ENCODE data around the gene FUOM.

DNA sequence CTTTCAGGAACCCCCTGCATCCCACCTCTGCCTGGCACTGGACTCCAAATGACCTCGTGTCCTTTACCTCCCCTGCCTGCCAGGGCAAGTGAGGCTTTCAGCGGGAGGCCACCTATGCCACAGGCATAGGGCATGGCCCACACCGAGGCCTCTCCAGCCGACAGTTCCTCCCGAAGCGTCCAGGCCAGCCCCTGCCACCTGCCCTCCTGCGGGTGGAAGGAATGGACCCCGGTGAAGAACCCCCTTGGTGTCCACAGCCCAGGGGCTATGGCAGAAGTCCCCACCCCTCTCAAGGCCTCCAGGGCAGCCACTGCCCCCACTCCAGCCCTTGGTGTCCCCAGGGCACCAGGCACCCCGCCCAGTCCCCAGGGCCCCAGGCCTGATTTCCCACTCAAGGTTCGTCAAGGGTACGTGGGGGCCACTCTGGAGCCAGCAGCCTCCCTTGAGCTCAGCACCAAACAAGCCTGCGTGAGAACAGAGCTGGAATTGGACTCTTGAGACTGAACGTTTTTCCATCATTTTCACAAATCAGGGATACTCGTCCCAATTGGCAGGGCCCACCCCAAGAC lies 3.1 kb downstream of the FUOM start:
- no peak for TF ChIP-seq POLR2A (IDR thresholded peaks at IDR 0.05)
- TF ChIP-seq, protein P1, sequence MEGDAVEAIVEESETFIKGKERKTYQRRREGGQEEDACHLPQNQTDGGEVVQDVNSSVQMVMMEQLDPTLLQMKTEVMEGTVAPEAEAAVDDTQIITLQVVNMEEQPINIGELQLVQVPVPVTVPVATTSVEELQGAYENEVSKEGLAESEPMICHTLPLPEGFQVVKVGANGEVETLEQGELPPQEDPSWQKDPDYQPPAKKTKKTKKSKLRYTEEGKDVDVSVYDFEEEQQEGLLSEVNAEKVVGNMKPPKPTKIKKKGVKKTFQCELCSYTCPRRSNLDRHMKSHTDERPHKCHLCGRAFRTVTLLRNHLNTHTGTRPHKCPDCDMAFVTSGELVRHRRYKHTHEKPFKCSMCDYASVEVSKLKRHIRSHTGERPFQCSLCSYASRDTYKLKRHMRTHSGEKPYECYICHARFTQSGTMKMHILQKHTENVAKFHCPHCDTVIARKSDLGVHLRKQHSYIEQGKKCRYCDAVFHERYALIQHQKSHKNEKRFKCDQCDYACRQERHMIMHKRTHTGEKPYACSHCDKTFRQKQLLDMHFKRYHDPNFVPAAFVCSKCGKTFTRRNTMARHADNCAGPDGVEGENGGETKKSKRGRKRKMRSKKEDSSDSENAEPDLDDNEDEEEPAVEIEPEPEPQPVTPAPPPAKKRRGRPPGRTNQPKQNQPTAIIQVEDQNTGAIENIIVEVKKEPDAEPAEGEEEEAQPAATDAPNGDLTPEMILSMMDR (IDR thresholded peaks at IDR 0.05), result no peak

All from testis (tissue), 2 donors.